Osteoblast (primary cell): ENCODE data around the gene ADGRF3. TPM values are rescaled to one million over a fixed set of nuclear protein-coding genes. Genes with fewer than 3 reads are reported as not detected.
A peak's percentile ranks its signal among the peaks of the same experiment; 100 is the strongest.

Experiments used
- DNase-seq: peaks from one replicate; pipeline ENCODE4 v3.0.0; 2011; ENCODE audit warnings: low spot score, mixed read lengths; ENCODE audit not compliant: insufficient read length; ENCODE audit errors: missing footprints
- H2AFZ ChIP-seq: 2 replicates; pipeline ENCODE4 v1.6.0; 2011; ENCODE audit warnings: mild to moderate bottlenecking, low read length
- H3K27ac ChIP-seq: 2 replicates; pipeline ENCODE4 v1.5.1; 2011; ENCODE audit warnings: mild to moderate bottlenecking, low read depth, low read length, moderate library complexity
- H3K27me3 ChIP-seq: 2 replicates; pipeline ENCODE4 v1.6.0; 2012; ENCODE audit warnings: mild to moderate bottlenecking, control low read depth, inconsistent platforms, low read length, moderate library complexity; ENCODE audit not compliant: insufficient read depth
- H3K36me3 ChIP-seq: 2 replicates; pipeline ENCODE4 v1.5.1; 2011; ENCODE audit warnings: mild to moderate bottlenecking, low read length, control low read depth, moderate library complexity; ENCODE audit not compliant: insufficient read depth
- H3K4me1 ChIP-seq: 2 replicates; pipeline ENCODE4 v1.5.1; 2011; ENCODE audit warnings: mild to moderate bottlenecking, low read length, control low read depth, moderate library complexity; ENCODE audit not compliant: insufficient read depth
- H3K4me2 ChIP-seq: 2 replicates; pipeline ENCODE4 v1.6.0; 2011; ENCODE audit warnings: mild to moderate bottlenecking, low read length; ENCODE audit not compliant: insufficient read depth
- H3K4me3 ChIP-seq: fragments of 200-600 bp; sonication (generic); 3 replicates; pipeline ENCODE4 v1.5.1; 2012; ENCODE audit warnings: mild to moderate bottlenecking, low read length, inconsistent platforms; ENCODE audit not compliant: insufficient read depth
- H3K79me2 ChIP-seq: 2 replicates; pipeline ENCODE4 v1.6.0; 2012; ENCODE audit warnings: mild to moderate bottlenecking, low read length, control low read depth, inconsistent platforms; ENCODE audit not compliant: insufficient read depth
- H3K9me3 ChIP-seq: 2 replicates; pipeline ENCODE4 v1.5.1; 2011; ENCODE audit warnings: low read depth, low read length, control low read depth
- H4K20me1 ChIP-seq: 2 replicates; pipeline ENCODE4 v1.6.0; 2012; ENCODE audit warnings: mild to moderate bottlenecking, low read length, control low read depth; ENCODE audit not compliant: insufficient read depth
- total RNA-seq: library from RNA; depleted of rRNA; stranded (reverse); fragments of >200 nt; gene quantifications from 2 replicates; pipeline ENCODE4 v1.2.3, GENCODE V29; 2012
- TF ChIP-seq, protein P1 (sequence below): IDR thresholded peaks from 2 replicates; pipeline ENCODE4 v1.5.1; 2011; ENCODE audit warnings: mild to moderate bottlenecking, low read depth, low read length, moderate library complexity; ENCODE audit errors: extremely low read depth

Gene ADGRF3
- total RNA-seq, 1 donor: under 0.01 TPM

DNA sequence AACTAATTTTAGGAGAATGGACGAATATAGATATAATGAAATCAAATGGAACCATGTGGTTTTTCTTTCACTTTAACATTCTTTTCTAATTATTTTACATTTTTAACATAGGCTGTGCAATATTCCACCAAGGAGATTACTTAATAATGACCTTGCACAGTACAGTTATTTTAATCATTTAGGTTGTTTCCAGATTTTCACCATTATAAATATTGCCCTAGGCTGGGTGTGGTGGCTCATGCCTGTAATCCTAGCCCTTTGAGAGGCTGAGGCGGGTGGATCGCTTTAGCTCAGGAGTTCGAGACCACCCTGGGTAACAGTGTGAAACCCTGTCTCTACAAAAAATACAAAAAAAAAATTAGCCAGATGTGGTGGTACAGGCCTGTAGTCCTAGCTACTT, 40.6 kb upstream of the ADGRF3 start:
- Histone ChIP-seq H2AFZ (no peak overlapping the region), H3K27ac (no peak overlapping the region), H3K4me1 (no peaks in the 10 kb centered on the region), H3K79me2 (no peaks in the 10 kb centered on the region), H3K27me3 (no peaks in the 10 kb centered on the region), H4K20me1 (no peaks in the 10 kb centered on the region), H3K4me3 (no peak overlapping the region), H3K9me3 (no peaks in the 10 kb centered on the region), H3K36me3 (peaks cover 37% of the 10 kb centered on the region), H3K4me2 (no peak overlapping the region)
- TF ChIP-seq, protein P1, sequence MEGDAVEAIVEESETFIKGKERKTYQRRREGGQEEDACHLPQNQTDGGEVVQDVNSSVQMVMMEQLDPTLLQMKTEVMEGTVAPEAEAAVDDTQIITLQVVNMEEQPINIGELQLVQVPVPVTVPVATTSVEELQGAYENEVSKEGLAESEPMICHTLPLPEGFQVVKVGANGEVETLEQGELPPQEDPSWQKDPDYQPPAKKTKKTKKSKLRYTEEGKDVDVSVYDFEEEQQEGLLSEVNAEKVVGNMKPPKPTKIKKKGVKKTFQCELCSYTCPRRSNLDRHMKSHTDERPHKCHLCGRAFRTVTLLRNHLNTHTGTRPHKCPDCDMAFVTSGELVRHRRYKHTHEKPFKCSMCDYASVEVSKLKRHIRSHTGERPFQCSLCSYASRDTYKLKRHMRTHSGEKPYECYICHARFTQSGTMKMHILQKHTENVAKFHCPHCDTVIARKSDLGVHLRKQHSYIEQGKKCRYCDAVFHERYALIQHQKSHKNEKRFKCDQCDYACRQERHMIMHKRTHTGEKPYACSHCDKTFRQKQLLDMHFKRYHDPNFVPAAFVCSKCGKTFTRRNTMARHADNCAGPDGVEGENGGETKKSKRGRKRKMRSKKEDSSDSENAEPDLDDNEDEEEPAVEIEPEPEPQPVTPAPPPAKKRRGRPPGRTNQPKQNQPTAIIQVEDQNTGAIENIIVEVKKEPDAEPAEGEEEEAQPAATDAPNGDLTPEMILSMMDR: no peak
- no peak for DNase-seq

DNA sequence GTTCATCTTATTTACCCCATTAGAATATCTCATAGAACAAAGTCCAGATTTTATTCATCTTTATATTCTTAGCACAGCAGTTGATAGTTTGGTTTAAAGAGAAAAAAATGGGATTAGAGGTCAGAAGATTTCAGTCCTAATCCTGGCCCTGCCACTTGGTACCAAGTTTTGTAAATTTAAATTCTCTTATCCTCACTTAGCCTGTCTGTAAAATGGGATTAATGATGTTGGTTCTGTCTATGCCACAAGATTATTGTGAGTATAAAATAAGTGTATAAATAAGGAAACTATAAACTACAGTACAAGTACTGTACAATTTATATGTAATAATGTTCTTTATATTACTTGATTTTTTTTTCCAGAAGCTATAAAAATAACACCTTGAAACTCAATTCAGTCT, 38.0 kb upstream of the ADGRF3 start:
- Histone ChIP-seq H4K20me1 (no peaks in the 10 kb centered on the region), H3K27me3 (no peaks in the 10 kb centered on the region), H2AFZ (no peak overlapping the region), H3K4me1 (no peaks in the 10 kb centered on the region), H3K4me3 (no peak overlapping the region), H3K79me2 (no peaks in the 10 kb centered on the region), H3K4me2 (no peak overlapping the region), H3K36me3 (peaks cover 36% of the 10 kb centered on the region), H3K27ac (no peak overlapping the region), H3K9me3 (no peaks in the 10 kb centered on the region)
- TF ChIP-seq, protein P1: no peak
- DNase-seq: peak; percentile 36

DNA sequence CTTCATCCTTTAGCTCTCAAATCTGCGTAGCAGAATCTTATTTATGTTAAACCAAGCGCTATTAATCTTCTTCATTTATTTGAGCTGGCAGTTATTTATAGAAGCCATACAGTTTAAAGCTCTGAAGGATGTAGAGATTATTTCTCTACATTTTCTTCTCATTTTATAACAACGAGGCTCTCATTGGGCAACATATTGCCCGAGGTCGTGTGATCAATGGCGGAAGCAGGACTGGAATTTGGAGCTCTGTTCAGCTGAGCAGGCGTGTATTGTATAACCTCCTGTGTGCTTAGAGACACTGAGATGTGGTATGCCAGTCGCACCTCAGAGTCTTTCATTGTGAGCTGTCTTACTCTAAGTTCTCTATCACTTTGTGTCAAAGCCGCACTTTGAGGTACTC, 37.6 kb upstream of the ADGRF3 start:
- Histone ChIP-seq H3K36me3 (peaks cover 32% of the 10 kb centered on the region), H3K4me2 (no peak overlapping the region), H3K27ac (no peak overlapping the region), H3K4me3 (no peak overlapping the region), H2AFZ (no peak overlapping the region), H3K27me3 (no peaks in the 10 kb centered on the region), H4K20me1 (no peaks in the 10 kb centered on the region), H3K4me1 (no peaks in the 10 kb centered on the region), H3K9me3 (no peaks in the 10 kb centered on the region), H3K79me2 (no peaks in the 10 kb centered on the region)
- TF ChIP-seq, protein P1: no peak
- DNase-seq: no peak

DNA sequence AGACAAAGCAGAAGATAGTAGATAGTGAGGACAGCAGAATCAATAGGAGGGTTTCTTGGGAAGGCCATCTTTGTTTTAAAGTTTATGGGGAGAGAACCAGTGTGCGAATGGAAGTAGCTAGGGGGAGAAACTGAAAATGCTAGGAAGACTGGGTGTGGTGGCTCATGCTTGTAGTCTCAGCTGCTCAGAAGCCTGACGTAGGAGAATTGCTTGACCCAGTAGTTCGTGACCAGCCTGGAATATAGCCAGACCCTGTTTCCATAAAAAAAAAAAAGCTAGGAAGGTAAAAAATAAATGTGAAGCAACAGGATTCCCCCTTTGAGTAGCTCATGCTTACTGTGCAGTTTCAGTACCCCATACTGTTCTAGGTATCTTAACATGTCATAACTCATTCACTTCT, 36.0 kb upstream of the ADGRF3 start:
- H2AFZ ChIP-seq: no peak overlapping the region
- H3K4me1 ChIP-seq: no peaks in the 10 kb centered on the region
- H3K27ac ChIP-seq: no peak overlapping the region
- H3K79me2 ChIP-seq: no peaks in the 10 kb centered on the region
- H3K4me3 ChIP-seq: no peak overlapping the region
- no peaks in the 10 kb centered on the region for H3K27me3 ChIP-seq
- H3K9me3 ChIP-seq: no peaks in the 10 kb centered on the region
- DNase-seq: no peak
- TF ChIP-seq, protein P1: no peak
- peaks cover 34% of the 10 kb centered on the region for H3K36me3 ChIP-seq
- H4K20me1 ChIP-seq: no peaks in the 10 kb centered on the region
- no peak overlapping the region for H3K4me2 ChIP-seq
